Measurements from ENCODE around the gene SHROOM2.
"Not testable (repeated sequence)": the region's sequence is repeated elsewhere in the genome, so short reads cannot be mapped to it uniquely, and the experiment has no call there.

Gene SHROOM2

DNA sequence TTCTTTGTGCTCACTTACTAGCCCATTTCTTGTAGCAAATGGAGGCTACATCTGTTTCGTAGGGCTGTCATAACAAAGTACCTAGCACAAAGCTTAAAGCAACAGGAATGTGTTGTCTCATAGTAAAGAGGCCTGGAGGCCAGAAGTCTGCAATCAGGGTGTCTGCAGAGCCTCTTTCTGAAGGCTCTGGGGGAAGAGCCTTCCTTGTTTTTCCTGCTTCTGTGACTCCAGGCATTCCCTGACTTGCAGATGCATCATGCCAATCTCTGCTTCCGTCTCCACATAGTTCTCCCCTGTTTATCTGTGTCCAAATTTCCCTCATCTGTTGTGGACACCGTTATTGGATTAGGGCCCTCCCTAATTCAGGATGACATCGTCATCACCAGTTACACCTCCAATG lies 67.1 kb downstream of the SHROOM2 start:
- DNase-seq (ENCODE audit: low read depth in 1 of 2, low spot score in 1 of 2), result peak in 1 of 2 experiments; percentile 58
- in situ Hi-C loops (cut with HindIII; ENCODE audit: low pct_unique_long_range_greater_than_20kb, low sequenced_read_pairs), result no loop called here

DNA sequence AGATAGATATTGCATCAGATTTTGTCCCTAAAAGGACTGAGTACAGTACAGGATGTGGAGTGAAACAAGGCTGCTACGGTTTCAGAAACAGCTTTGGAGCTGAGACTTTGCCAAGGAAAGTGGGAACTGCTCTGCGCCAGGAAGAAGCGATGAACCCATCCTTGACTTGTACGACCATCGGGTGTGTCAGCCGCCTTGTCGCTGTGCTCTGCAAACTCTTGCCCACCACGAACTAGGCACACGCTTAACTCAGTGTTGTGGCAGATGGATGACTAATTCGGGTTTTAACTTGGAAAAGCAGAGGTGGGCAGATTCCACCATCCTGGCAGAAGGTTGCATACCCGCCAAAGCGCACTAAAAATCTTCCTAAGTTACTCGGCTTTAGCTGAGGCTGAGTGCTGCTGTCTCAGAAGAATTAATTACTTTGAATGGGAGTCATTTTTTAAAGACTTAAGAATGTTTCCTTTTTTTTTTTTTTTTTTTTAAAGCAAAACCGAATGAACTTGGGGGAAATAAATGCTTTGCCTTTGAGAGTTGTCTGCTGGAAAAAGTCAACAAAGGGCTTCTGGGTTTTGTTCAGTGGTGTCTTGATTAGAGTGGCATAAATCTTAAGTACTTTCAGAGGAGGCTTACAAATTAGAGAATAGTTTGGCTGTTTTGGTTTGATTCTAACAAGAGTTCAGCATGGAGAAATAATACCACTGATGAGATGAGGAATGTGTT lies 69.5 kb downstream of the SHROOM2 start:
- TF ChIP-seq JUND (IDR thresholded peaks at IDR 0.05; ENCODE audit: low read depth), result no peak
- in situ Hi-C loops (cut with HindIII; ENCODE audit: low pct_unique_long_range_greater_than_20kb, low sequenced_read_pairs), result no loop called here
- no peak for DNase-seq (ENCODE audit: low read depth in 1 of 2, low spot score in 1 of 2)

More for the DNA sequence above, 67.1 kb downstream of the SHROOM2 start:
- TF ChIP-seq JUND (IDR thresholded peaks at IDR 0.05; ENCODE audit: low read depth), result no peak

- TF ChIP-seq JUND (IDR thresholded peaks at IDR 0.05; ENCODE audit: low read depth), result no peak
- in situ Hi-C loops (cut with HindIII; ENCODE audit: low pct_unique_long_range_greater_than_20kb, low sequenced_read_pairs), result no loop called here
- DNase-seq (ENCODE audit: low read depth in 1 of 2, low spot score in 1 of 2), result no peak
These were observed 70.4 kb downstream of the SHROOM2 start for GRCh38 chrX:9856588-9856987.

- in situ Hi-C loops (cut with HindIII; ENCODE audit: low pct_unique_long_range_greater_than_20kb, low sequenced_read_pairs), result no loop called here
- no peak for DNase-seq (ENCODE audit: low read depth in 1 of 2, low spot score in 1 of 2)
- TF ChIP-seq JUND (IDR thresholded peaks at IDR 0.05; ENCODE audit: low read depth), result no peak
These were observed 71.6 kb downstream of the SHROOM2 start for GRCh38 chrX:9857575-9858474.

DNA sequence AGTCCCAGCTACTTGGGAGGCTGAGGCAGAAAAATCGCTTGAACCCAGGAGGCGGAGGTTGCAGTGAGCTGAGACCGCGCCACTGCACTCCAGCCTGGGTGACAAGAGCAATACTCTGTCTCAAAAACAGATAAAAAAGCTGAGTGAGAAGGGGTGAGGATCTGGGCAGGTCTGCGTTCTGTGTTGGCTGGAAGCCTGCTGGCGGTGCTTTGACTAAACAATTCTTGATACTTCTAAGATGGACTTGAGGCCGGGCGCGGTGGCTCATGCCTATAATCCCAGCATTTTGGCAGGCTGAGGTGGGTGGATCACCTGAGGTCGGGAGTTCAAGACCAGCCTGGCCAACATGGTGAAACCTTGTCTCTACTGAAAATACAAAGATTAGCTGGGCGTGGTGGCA lies 72.5 kb downstream of the SHROOM2 start:
- in situ Hi-C loops (cut with HindIII; ENCODE audit: low pct_unique_long_range_greater_than_20kb, low sequenced_read_pairs); DNase-seq (ENCODE audit: low read depth in 1 of 2, low spot score in 1 of 2): not testable (repeated sequence)

DNA sequence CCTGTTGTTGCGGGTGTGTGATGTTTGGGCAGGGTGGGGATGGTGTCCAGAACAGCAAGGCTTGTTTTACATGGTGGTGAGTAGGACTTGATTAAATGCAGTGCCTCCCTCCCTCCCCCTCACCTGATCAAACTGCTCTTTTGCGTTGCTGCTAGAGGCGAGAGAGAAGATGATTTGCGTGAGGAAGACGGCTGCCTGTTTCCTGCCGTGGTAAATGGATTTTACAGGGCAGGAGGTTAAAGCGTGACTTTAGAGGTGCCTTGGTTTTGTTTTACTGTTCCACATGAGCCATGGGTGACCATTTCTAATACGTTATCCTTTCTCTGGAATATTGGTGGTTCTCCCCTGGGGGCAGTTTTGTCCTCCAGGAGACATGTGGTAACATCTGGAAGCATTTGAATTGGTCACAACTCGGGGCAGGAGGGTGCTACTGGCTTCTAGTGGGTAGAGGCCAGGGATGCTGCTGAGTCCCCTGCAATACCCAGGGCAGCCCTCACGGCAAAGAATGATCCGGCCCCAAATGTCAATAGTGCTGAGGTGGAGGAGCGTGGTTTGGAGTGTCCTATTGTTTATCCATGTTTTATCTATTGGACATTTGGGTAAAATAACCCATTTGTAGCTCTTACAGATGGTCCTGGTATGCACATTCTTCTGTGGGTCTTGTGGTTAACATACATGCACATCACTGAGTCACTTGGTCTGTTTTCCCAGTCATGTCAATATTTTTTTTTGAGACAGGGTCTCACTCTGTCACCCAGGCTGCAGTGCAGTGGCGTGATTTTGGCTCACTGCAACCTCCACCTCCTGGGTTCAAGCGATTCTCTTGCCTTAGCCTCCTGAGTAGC lies 73.7 kb downstream of the SHROOM2 start:
- in situ Hi-C loops (cut with HindIII; ENCODE audit: low pct_unique_long_range_greater_than_20kb, low sequenced_read_pairs), result no loop called here
- no peak for TF ChIP-seq JUND (IDR thresholded peaks at IDR 0.05; ENCODE audit: low read depth)
- no peak for DNase-seq (ENCODE audit: low read depth in 1 of 2, low spot score in 1 of 2)

DNA sequence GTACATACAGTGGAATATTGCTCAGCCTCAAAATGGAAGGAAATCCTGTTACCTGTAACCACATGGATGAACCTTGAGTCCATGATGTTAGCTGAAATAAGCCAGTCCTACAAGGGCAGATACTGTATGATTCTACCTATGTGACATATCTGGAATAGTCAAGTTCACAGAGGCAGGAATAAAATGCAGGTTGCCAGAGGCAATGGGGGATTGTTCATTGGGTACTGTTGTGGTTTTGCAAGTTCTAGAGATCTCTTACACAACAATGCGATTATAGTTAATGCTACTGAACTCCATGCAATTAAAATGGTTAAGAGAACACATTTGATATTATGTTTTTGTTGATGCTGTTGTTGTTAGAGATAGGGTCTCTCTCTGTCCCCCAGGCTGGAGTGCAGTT lies 74.6 kb downstream of the SHROOM2 start:
- TF ChIP-seq JUND (IDR thresholded peaks at IDR 0.05; ENCODE audit: low read depth), result no peak
- no peak for DNase-seq (ENCODE audit: low read depth in 1 of 2, low spot score in 1 of 2)
- in situ Hi-C loops (cut with HindIII; ENCODE audit: low pct_unique_long_range_greater_than_20kb, low sequenced_read_pairs), result no loop called here

DNA sequence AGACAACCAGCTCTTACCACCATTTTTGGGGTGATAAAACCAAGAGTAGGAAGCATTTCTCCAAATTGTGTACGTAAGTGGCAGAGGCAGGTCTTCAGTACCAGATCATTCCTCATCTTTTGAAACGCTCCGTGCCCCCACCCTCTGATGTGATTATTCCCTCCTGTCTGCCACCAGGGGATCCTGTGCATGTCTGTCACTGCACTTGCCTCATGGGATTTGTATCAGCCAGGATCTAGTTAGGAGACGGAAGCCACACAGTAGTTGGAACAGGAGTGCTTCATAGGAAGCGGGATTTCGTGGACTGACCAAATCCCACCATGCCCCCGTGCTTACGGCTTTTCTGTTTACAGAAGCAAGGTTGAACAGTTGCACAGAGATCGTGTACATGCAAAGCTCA lies 75.5 kb downstream of the SHROOM2 start:
- in situ Hi-C loops (cut with HindIII; ENCODE audit: low pct_unique_long_range_greater_than_20kb, low sequenced_read_pairs), result no loop called here
- no peak for DNase-seq (ENCODE audit: low read depth in 1 of 2, low spot score in 1 of 2)
- TF ChIP-seq JUND (IDR thresholded peaks at IDR 0.05; ENCODE audit: low read depth), result no peak

DNA sequence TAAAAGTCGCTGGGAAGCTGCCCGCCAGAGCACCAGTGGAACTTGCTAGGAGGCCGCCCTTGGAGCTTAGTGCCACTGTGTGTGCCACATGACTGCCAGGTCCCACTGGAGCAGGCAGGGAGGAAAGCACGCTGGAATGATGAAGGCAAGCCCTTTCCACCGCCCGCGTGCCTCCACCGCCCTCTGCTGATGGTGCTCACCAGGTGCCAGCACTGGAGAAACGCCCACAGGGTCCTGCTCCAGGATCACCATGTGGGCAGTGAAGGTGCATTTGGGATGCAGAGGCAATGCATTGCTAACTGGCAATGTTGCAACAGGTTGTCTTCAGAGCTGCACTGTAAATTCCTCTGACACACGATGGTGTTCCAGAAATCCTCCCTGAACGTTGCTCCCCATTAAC lies 76.3 kb downstream of the SHROOM2 start:
- TF ChIP-seq JUND (IDR thresholded peaks at IDR 0.05; ENCODE audit: low read depth), result no peak
- in situ Hi-C loops (cut with HindIII; ENCODE audit: low pct_unique_long_range_greater_than_20kb, low sequenced_read_pairs), result no loop called here

GRCh38 chrX:9862953-9863352 lies 76.7 kb downstream of the SHROOM2 start:
- DNase-seq (ENCODE audit: low read depth in 1 of 2, low spot score in 1 of 2), result peak; percentile 23 to 54
- in situ Hi-C loops (cut with HindIII; ENCODE audit: low pct_unique_long_range_greater_than_20kb, low sequenced_read_pairs), result no loop called here
- TF ChIP-seq JUND (IDR thresholded peaks at IDR 0.05; ENCODE audit: low read depth), result no peak

More for the DNA sequence above, 76.3 kb downstream of the SHROOM2 start:
- peak in 1 of 2 experiments; percentile 54 for DNase-seq (ENCODE audit: low read depth in 1 of 2, low spot score in 1 of 2)

DNA sequence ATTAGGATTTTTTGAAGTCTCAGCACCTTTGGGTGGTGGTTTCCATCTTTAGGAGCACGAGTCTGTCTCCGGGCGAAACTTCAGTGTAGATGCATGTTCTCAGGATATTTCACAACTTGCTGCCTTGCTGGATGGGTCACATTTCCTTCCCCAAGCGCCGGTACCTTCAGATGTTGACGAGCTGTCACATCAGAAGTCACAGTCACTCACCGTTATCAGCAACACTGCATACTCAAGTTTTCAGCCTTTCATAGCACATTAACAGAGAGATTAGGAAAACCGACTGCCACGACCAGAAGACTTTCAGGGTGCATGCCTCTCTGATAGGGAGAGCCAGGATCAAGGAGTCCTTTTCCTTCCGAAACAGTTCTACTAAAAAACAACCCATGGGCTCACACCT lies 77.8 kb downstream of the SHROOM2 start:
- in situ Hi-C loops (cut with HindIII; ENCODE audit: low pct_unique_long_range_greater_than_20kb, low sequenced_read_pairs), result no loop called here
- TF ChIP-seq JUND (IDR thresholded peaks at IDR 0.05; ENCODE audit: low read depth), result no peak
- DNase-seq (ENCODE audit: low read depth in 1 of 2, low spot score in 1 of 2), result no peak

DNA sequence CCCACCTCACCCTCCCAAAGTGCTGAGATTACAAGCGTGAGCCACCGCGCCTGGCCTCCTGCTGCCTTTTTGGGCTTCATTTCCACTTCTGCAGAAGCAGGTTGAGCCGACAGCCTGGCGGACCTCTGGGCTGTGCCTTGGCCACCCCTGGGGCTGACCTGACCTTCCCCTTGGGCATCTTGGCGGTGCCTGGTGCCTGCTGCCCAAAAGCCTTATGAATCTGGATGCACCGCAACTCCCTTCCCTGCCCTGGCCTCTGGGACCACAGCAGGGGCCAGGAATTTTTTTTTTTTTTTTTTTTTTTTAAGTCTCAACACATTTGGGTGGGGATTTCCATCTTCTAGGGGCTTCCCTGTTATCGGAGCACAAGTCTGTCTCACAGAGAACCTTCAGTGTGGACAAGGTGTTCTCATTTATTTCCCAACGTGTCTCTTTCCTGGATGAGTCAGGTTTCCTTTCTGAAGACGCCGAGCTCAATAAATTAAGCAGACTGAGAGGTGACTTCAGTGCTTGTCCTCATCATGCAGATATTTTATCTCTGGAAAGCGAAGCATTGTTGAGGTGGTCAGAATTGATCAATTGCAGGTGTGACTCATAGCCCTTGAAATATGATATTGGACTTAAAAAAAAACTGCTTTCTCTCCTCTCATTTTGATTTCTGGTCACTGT lies 79.7 kb downstream of the SHROOM2 start:
- in situ Hi-C loops (cut with HindIII; ENCODE audit: low pct_unique_long_range_greater_than_20kb, low sequenced_read_pairs), result no loop called here
- DNase-seq (ENCODE audit: low read depth in 1 of 2, low spot score in 1 of 2), result no peak
- no peak for TF ChIP-seq JUND (IDR thresholded peaks at IDR 0.05; ENCODE audit: low read depth)
